Panc1 (cell line): Measurements from ENCODE around the gene TPD52L1.
"Not testable (repeated sequence)": the region's sequence is repeated elsewhere in the genome, so short reads cannot be mapped to it uniquely, and the experiment has no call there.

Experiments
- CTCF ChIP-seq: fragments of 450-650 bp; IDR thresholded peaks from 2 replicates; pipeline ENCODE4 v1.5.1; 2017; ENCODE audit warnings: mild to moderate bottlenecking
- SIN3A ChIP-seq: IDR thresholded peaks from 2 replicates; pipeline ENCODE4 v1.6.1; 2012; ENCODE audit warnings: low read depth, mild to moderate bottlenecking, low read length, moderate library complexity, borderline replicate concordance; ENCODE audit not compliant: insufficient read depth

GRCh38 chr6:125125856-125126255 is 27.7 kb upstream of the TPD52L1 start:
- not testable (repeated sequence) for TF ChIP-seq CTCF, SIN3A
